ENCODE results near the gene EYA2. TPM values are rescaled to one million over a fixed set of nuclear protein-coding genes. Genes with fewer than 3 reads are reported as not detected.

EYA2 gene
- total and polyA plus RNA-seq, 11 donors = 0.30 to 4.2 (median 0.70) TPM

GRCh38 chr20:47178851-47179250 lies 284.2 kb downstream of the EYA2 start:
- Histone ChIP-seq H3K36me3 (no peaks in the 10 kb centered on the region), H3K27ac (no peak overlapping the region), H3K9me3 (no peaks in the 10 kb centered on the region), H3K27me3 (peaks cover 0 to under 1% (median 0%) of the 10 kb centered on the region in 9 donors), H3K4me3 (no peak overlapping the region), H3K4me1 (peaks cover 0 to 8% (median 0%) of the 10 kb centered on the region in 12 donors)
- intact Hi-C loops (cut with DNase I) = no loop called here
- ATAC-seq = no peak
- no peak for TF ChIP-seq CTCF (IDR thresholded peaks at IDR 0.05)
- TF ChIP-seq POLR2A (IDR thresholded peaks at IDR 0.05) = no peak
- WGBS, 4 donors = 86 to 97% (median 91%) methylated on average over 1 of the region's 1 CpG
- DNase-seq = no peak

DNA sequence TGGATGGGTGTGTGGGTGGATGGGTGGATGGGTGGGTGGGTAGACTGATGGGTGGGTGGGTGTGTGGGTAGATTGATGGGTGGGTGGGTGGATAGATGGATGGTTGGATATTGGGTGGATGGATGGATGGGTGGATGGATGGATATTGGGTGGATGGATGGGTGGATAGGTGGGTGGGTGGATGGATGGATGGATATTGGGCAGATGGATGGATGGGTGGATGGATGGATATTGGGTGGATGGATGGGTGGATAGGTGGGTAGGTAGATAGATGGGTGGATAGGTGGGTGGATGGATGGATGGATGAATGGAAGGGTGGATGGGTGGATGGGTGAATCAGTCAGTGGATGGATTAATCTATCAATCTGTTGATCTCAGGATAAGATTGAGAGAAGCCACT lies 284.6 kb downstream of the EYA2 start:
- no peak for DNase-seq
- ATAC-seq = no peak
- no peak overlapping the region for H3K27ac ChIP-seq
- H3K9me3 ChIP-seq = no peaks in the 10 kb centered on the region
- H3K27me3 ChIP-seq = no peaks in the 10 kb centered on the region
- TF ChIP-seq CTCF (IDR thresholded peaks at IDR 0.05) = no peak
- no peak for TF ChIP-seq POLR2A (IDR thresholded peaks at IDR 0.05)
- intact Hi-C loops (cut with DNase I) = no loop called here
- H3K36me3 ChIP-seq = no peaks in the 10 kb centered on the region
- peaks cover 0 to 8% (median 0%) of the 10 kb centered on the region in 12 donors for H3K4me1 ChIP-seq
- no peak overlapping the region for H3K4me3 ChIP-seq

GRCh38 chr20:47181056-47181862 lies 286.6 kb downstream of the EYA2 start:
- Histone ChIP-seq H3K9me3 (no peaks in the 10 kb centered on the region), H3K27me3 (no peaks in the 10 kb centered on the region), H3K36me3 (no peaks in the 10 kb centered on the region), H3K27ac (no peak overlapping the region), H3K4me3 (no peak overlapping the region), H3K4me1 (no peaks in the 10 kb centered on the region)
- no peak for DNase-seq
- peak in 2 of 4 donors; percentile 54 to 60 for ATAC-seq
- 74 to 83% (median 80%) methylated on average over 5 of the region's 5 CpGs for WGBS, 4 donors
- TF ChIP-seq CTCF (IDR thresholded peaks at IDR 0.05) (no peak), POLR2A (IDR thresholded peaks at IDR 0.05) (no peak)
- intact Hi-C loops (cut with DNase I) = no loop called here

DNA sequence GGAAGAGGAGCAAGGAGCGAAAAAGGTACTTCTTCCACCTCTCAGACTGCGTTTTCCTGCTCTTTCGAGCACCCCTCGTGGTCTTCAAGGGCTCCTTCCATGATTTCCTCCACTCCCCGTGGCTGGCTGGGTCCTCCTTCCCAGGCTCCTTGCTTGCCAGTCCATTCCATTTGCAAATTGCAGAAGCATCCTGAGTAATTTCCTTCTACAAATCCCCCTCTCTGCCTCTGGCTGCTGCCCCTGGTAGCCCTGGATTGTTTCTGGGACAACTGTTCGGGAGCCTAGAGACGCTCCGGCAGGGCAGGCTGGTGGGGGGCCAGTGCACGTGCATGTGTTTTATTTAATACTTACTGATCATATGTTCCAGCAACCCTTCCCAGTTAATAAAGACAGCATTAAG lies 288.7 kb downstream of the EYA2 start:
- WGBS, 4 donors = 73 to 85% (median 76%) methylated on average over 8 to 9 of the region's 9 CpGs
- TF ChIP-seq POLR2A (IDR thresholded peaks at IDR 0.05) (no peak), CTCF (IDR thresholded peaks at IDR 0.05) (no peak)
- no peak overlapping the region for H3K27ac ChIP-seq
- no peak for DNase-seq
- intact Hi-C loops (cut with DNase I) = no loop called here
- H3K4me1 ChIP-seq = no peaks in the 10 kb centered on the region
- no peak overlapping the region for H3K4me3 ChIP-seq
- H3K27me3 ChIP-seq = no peaks in the 10 kb centered on the region
- H3K9me3 ChIP-seq = no peaks in the 10 kb centered on the region
- no peaks in the 10 kb centered on the region for H3K36me3 ChIP-seq
- no peak for ATAC-seq

Measured in heart left ventricle (tissue), 16 donors.